HG02973 (cell line): ENCODE measurements around the gene ETDA.
A peak's percentile ranks its signal among the peaks of the same experiment; 100 is the strongest.
"Not testable (repeated sequence)": the region's sequence is repeated elsewhere in the genome, so short reads cannot be mapped to it uniquely, and the experiment has no call there.

Experiments
- ATAC-seq: cut with Tn5 transposase; IDR thresholded peaks from one replicate; pipeline ENCODE4 v1.9.1; 2021; ENCODE audit warnings: moderate library complexity; ENCODE audit not compliant: unreplicated experiment

The ETDA gene

DNA sequence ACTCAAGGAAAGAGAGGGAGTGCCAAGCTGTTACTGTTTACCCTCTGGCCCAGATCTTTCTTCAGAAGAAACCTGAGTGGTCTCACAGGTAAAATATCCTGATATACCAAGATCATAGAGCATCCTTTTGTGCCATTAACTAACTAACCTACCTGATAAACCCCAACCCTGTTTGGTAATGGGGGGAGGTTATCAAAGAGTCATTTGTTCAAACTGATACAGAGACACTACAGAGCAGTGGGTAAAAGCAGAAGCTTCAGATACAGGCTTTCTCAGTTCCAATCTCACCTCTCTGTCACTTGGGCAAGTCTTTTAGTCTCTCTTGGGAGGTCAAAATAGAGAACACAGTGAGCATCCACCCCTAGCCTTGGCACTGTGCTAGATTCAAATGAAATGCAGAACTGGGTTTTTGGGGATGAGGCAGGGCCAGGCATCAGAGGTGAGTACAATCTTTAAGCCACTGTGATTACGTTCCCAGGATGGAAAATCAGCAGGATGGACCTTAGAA is at the start of gene ETDA:
Gene ETDA (plus strand): TSS at position 51 of the 508 bp plus-strand sequence. CDS start 1,216 bp downstream, outside the sequence.
- not testable (repeated sequence) for ATAC-seq

DNA sequence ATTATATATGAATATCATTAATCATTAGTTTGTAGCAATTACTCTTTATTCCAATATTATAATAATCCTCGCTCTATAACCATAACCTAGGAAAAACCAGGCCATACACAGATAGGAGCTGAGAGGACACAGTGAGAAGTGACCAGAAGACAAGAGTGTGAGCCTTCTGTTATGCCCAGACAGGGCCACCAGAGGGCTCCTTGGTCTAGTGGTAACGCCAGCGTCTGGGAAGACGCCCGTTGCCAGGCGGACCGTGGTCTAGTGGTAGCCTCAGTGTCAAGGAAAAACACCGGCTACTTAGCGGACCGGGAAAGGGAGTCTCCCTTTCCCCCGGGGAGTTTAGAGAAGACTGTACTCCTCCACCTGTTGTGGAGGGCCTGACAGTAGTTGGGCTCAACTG is 45.4 kb upstream of the ETDA start:
- ATAC-seq = not testable (repeated sequence)

DNA sequence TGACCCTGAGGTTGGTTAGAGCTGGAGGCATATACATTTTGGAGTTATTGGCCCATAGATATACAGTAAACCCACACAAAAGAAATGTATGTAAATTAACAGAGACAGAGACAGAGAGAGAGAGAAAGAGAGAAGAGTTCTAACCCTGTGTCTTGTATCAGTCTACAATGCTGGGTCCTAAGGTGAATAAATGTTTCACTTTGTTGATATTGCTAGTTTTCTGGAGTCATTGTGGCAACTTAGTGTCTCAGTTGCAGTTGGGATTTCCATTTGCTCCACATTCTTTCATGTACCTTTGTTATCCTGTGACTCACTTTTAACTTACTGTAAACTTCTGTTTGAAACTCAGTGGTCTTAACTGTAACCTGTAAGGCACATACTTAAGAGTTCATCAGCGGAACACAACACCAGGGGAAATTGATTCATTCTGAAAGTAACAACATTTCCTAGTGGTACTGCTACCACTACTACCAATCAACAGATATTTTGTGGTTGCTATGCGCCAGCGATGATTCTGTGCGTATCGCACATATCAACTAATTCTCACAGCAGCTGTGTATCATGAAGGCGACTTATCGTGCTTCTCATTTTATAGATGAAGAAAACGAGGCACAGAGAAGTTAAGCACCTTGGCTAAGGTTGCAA is 38.5 kb upstream of the ETDA start:
- no peak for ATAC-seq

DNA sequence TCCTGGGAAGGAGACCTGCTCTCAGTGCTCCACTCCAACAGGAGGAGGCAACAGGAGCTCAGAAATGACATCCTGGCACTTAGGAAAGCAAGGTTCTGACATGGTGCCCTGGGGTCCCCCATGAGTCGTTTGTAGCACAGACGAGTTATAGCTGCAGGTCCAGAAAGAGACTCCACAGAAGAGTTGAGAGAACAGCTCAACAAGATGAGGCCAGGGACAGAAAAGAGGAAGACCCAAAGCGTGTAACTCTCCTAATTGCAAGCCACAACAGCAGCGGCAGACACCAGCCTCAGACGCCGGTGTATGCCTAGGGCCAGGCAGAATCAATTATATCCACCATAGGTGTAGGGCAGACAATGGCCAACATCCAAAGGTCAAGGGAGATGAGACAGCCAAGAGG is 5.9 kb upstream of the ETDA start:
- not testable (repeated sequence) for ATAC-seq

- not testable (repeated sequence) for ATAC-seq
Observed at GRCh38 chrX:135256087-135256684, 4.3 kb downstream of the ETDA start.

GRCh38 chrX:135256923-135257322 is 5.1 kb downstream of the ETDA start:
- no peak for ATAC-seq

DNA sequence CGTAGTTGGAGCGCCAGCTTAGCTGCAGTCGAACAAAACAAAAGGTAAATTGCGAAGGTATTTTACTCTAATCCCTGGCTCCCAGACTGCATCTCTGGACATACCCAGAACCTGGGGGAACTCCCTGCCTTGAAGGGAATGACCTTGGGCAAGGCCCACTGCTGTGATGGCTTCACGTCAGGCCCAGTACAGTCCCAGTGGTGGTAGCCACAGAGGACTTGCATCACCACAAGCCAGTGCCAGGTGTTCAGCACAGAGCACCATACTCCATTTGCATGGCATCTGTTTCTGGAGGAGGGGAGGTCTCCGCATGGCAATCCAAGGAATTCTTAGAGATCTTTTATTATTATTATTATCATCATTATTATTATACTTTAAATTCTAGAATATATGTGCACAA is 5.6 kb downstream of the ETDA start:
- ATAC-seq = no peak

GRCh38 chrX:135260976-135261375 is 9.1 kb downstream of the ETDA start:
- ATAC-seq = not testable (repeated sequence)

DNA sequence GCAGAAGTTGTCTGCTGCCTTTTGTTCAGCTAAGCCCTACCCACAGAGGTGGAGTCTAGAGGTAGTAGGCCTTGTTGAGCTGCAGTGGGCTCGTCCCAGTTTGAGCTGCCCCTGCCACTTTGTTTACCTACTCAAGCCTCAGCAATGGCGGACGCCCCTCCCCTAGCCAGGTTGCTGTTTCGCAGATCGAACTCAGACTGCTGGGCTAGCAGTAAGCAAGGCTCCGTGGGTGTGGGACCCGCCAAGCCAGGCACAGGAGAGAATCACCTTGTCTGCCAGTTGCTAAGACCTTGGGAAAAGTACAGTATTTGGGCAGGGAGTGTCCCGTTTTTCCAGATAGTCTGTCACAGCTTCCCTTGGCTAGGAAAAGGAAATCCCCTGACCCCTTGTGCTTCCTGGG is 11.5 kb downstream of the ETDA start:
- ATAC-seq = not testable (repeated sequence)

GRCh38 chrX:135264206-135264605 is 12.3 kb downstream of the ETDA start:
- no peak for ATAC-seq

- no peak for ATAC-seq
Observed at GRCh38 chrX:135273162-135273561, 21.3 kb downstream of the ETDA start.

- ATAC-seq = no peak
Observed at GRCh38 chrX:135275973-135276372, 24.1 kb downstream of the ETDA start.

DNA sequence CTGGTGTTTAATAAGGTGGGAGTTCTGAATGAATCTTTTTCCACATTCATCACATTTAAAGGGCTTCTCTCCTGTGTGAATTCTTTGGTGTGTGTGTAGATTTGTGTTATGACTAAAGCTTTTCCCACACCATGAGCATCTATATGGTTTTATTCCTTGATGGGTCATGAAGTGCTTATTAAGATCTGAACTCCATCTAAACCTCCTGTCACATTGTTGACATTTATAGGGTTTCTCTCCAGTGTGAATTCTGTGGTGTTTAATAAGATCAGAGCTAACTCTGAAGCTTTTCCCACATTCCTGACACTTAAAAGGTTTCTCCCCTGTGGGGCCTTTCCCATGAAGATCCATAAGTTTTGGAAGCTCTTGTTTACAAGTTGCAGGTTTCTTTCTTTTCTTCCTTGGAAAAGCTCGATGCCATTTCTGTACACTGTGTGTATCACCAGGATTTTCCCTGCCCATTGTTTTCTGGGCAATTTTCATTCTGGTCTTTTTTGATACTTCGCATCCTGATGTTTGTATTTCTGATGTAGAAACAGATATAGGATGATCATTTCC is 35.5 kb downstream of the ETDA start:
- no peak for ATAC-seq

- peak; percentile 100 for ATAC-seq
Observed at GRCh38 chrX:135295238-135295943, 43.5 kb downstream of the ETDA start.

DNA sequence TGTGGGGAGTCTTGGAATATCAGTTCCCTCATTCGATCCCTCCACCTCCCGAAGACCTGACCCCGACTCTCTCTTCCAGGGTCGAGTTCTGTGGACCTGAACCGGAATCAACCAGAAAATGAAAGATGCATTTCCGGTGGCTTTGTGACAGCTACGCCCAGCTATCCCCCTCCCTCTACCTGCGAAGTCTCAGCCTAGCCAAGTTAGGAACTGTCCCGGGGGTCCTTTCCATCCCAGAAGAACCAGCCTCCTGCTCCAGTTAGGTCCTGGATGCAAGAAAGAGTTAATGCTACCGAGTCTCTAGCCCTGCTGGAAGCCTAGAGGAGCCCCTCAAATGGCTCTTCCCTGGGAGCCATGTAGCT is 44.1 kb downstream of the ETDA start:
- peak; percentile 51 for ATAC-seq

DNA sequence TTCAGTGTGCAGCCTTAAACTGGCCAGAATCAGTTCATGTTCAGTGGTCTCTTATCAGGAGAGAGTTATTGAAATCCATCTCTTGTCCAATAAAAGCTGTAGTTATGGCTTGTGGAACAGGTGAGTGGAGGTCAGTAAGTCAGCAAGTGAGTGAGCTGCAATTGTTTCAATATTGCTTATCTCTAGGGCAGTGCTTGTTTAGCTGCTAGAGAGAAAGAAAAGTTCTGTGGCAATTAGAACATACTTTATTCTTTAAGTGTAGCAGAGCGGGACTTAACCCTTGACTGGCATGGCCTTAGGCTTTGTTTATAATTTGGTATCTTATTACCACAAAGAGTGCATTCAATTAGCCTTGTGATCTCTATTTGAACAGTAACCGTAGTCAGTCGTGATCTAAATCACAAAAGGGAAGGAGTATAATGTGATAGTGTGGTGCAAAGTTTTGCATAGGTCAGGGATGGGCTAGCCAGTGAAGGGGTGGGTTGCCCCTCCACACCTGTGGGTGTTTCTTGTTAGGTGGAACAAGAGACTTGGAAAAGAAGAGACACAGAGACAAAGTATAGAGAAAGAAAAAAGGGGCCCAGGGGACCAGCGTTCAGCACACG is 50.5 kb downstream of the ETDA start:
- no peak for ATAC-seq
